Endothelial cell of umbilical vein (primary cell): ENCODE results near the gene AMPH. TPM values are rescaled to one million over a fixed set of nuclear protein-coding genes. Genes with fewer than 3 reads are reported as not detected.

Experiments
- BruUV-seq: library from RNA; stranded (reverse); fragments of 400-500 nt; replicated peaks from 2 replicates; lab custom pipeline; 2021; lab: Mats Ljungman, UMichigan
- CTCF ChIA-PET: fragments of 300-600, 350-600 bp; sonication (Branson Sonifier 250); formaldehyde crosslinking; loops from one replicate; lab custom pipeline; 2021; ENCODE audit warnings: antibody characterized with exemption, inconsistent platforms; lab: Charles Lee
- POLR2A ChIA-PET: fragments of 300-600, 350-600 bp; sonication (Branson Sonifier 250); formaldehyde crosslinking; loops from one replicate; lab custom pipeline; 2021; ENCODE audit warnings: antibody characterized with exemption, inconsistent platforms; lab: Charles Lee
- DNase-seq: peaks from one replicate; pipeline ENCODE4 v3.0.0-alpha.2; 2011; ENCODE audit warnings: low read depth, low spot score
- FAIRE-seq: peaks from 2 replicates; lab custom pipeline; 2011; peaks lifted over from hg19 to GRCh38; lab: Jason Lieb, UNC
- H2AFZ ChIP-seq: 2 replicates; pipeline ENCODE4 v1.6.0; 2012; ENCODE audit warnings: low read depth, low read length, control low read depth, inconsistent platforms
- H3K27ac ChIP-seq: 2 replicates; pipeline ENCODE4 v1.5.1; 2011; ENCODE audit warnings: low read depth, mild to moderate bottlenecking, control low read depth, low read length, moderate library complexity; ENCODE audit not compliant: insufficient read depth
- H3K27me3 ChIP-seq, 2 experiments: 2 replicates each; pipeline versions ENCODE4 v1.6.0 to v1.6.1; 2011; ENCODE audit warnings: low read length in 2 of 2, mixed read lengths in 1 of 2; ENCODE audit not compliant: control insufficient read depth in 2 of 2, insufficient read depth in 2 of 2
- H3K36me3 ChIP-seq, 2 experiments: 2 replicates in 1 of 2; 3 replicates in 1 of 2; pipeline ENCODE4 v1.5.1; 2011; ENCODE audit warnings: low read length in 2 of 2, mild to moderate bottlenecking in 1 of 2, moderate library complexity in 1 of 2; ENCODE audit not compliant: control insufficient read depth in 2 of 2, insufficient read depth in 2 of 2; ENCODE audit errors: extremely low read depth in 1 of 2
- H3K4me1 ChIP-seq: 3 replicates; pipeline ENCODE4 v1.5.1; 2011; ENCODE audit warnings: mild to moderate bottlenecking, low read length; ENCODE audit not compliant: control insufficient read depth, insufficient read depth; ENCODE audit errors: extremely low read depth
- H3K4me2 ChIP-seq: 2 replicates; pipeline ENCODE4 v1.6.1; 2011; ENCODE audit warnings: low read length, control low read depth, mixed read lengths; ENCODE audit not compliant: insufficient read depth
- H3K4me3 ChIP-seq, 3 experiments: fragments of 200-600 bp in 1 of 3; sonication (generic), shearing (Covaris generic) in 1 of 3; replicated peaks in 1 of 3; 2 replicates each; pipeline ENCODE4 v1.5.1; 2011 to 2016; ENCODE audit warnings: control low read depth in 3 of 3, low read length in 3 of 3, mild to moderate bottlenecking in 2 of 3, inconsistent platforms in 1 of 3, low read depth in 1 of 3, moderate library complexity in 1 of 3; ENCODE audit not compliant: insufficient read depth in 1 of 3
- H3K79me2 ChIP-seq: 2 replicates; pipeline ENCODE4 v1.6.0; 2012; ENCODE audit warnings: low read length, inconsistent platforms; ENCODE audit not compliant: control insufficient read depth, insufficient read depth
- H3K9ac ChIP-seq: replicated peaks from 2 replicates; pipeline ENCODE3; 2011; ENCODE audit warnings: low read length, control low read depth; ENCODE audit not compliant: insufficient read depth; ENCODE audit errors: extremely low read depth
- H3K9me1 ChIP-seq: replicated peaks from 3 replicates; pipeline ENCODE4 v1.6.0; 2011; ENCODE audit warnings: mild to moderate bottlenecking, low read length; ENCODE audit not compliant: control insufficient read depth, insufficient read depth; ENCODE audit errors: extremely low read depth
- H3K9me3 ChIP-seq: replicated peaks from 2 replicates; pipeline ENCODE4 v1.5.1; 2012; ENCODE audit warnings: low read length, inconsistent platforms; ENCODE audit not compliant: control insufficient read depth, insufficient read depth
- H4K20me1 ChIP-seq: replicated peaks from 2 replicates; pipeline ENCODE3; 2011; ENCODE audit warnings: mild to moderate bottlenecking, low read length; ENCODE audit not compliant: control insufficient read depth, insufficient read depth; ENCODE audit errors: extremely low read depth
- CTCF ChIP-seq, 2 donors: IDR thresholded peaks; 1 replicate in 1 of 2; 2 replicates in 1 of 2; pipeline ENCODE4 v1.5.1; 2011; ENCODE audit warnings: low read length in 2 of 2, mild to moderate bottlenecking in 2 of 2, moderate library complexity in 2 of 2, control low read depth in 1 of 2, inconsistent platforms in 1 of 2, low read depth in 1 of 2; ENCODE audit not compliant: insufficient read depth in 1 of 2; ENCODE audit errors: extremely low read depth in 1 of 2
- EZH2 ChIP-seq: IDR thresholded peaks from 2 replicates; pipeline ENCODE4 v1.6.1; 2012; ENCODE audit warnings: borderline replicate concordance, low read depth, mild to moderate bottlenecking, moderate library complexity, low read length, inconsistent platforms; ENCODE audit not compliant: severe bottlenecking
- FOS ChIP-seq: IDR thresholded peaks from 2 replicates; pipeline ENCODE4 v1.6.1; 2011; ENCODE audit warnings: mild to moderate bottlenecking, low read length, moderate library complexity, borderline replicate concordance; ENCODE audit not compliant: insufficient read depth
- GATA2 ChIP-seq: IDR thresholded peaks from 2 replicates; pipeline ENCODE4 v1.7.0; 2011; ENCODE audit warnings: low read depth, mild to moderate bottlenecking, moderate library complexity, mixed read lengths, low read length; ENCODE audit not compliant: insufficient read length, insufficient read depth
- JUN ChIP-seq: IDR thresholded peaks from 2 replicates; pipeline ENCODE4 v1.6.1; 2011; ENCODE audit warnings: borderline replicate concordance, low read depth; ENCODE audit not compliant: insufficient read length, insufficient read depth
- MAX ChIP-seq: IDR thresholded peaks from 2 replicates; pipeline ENCODE4 v1.6.1; 2011; ENCODE audit not compliant: insufficient read depth, insufficient read length
- MYC ChIP-seq: IDR thresholded peaks from one replicate; pipeline ENCODE4 v1.6.1; 2011; ENCODE audit warnings: mild to moderate bottlenecking, low read depth, low read length
- POLR2A ChIP-seq: IDR thresholded peaks from 2 replicates; pipeline ENCODE4 v1.6.1; 2012; ENCODE audit warnings: low read depth, mild to moderate bottlenecking, control low read depth, low read length
- POLR2AphosphoS5 ChIP-seq: IDR thresholded peaks from 2 replicates; pipeline ENCODE4 v1.6.1; 2012; ENCODE audit warnings: low read depth, mild to moderate bottlenecking, control low read depth, low read length, moderate library complexity; ENCODE audit not compliant: insufficient read depth
- dilution Hi-C: fragments of 300-500 bp; cut with MboI; formaldehyde crosslinking; loops from one replicate; pipeline ENCODE4 v1.15.0; 2019; ENCODE audit warnings: low sequenced_read_pairs; ENCODE audit not compliant: extremely low pct_ligation_motif_present
- intact Hi-C: fragments of 100-400 bp; cut with micrococcal nuclease; formaldehyde crosslinking; loops from one replicate; pipeline ENCODE4 v1.10.0; 2022
- polyA plus RNA-seq, 4 experiments: library from polyadenylated mRNA; depleted of rRNA in 3 of 4; stranded (reverse) in 3 of 4; unstranded in 1 of 4; fragments of >200 nt; gene quantifications; 2 replicates each; pipeline versions ENCODE4 v1.2.1 to v1.2.3, GENCODE V29; 2011 to 2012; ENCODE audit warnings: missing spikeins in 1 of 4
- total RNA-seq: library from RNA; stranded (reverse); gene quantifications from 2 replicates; pipeline ENCODE4 v1.2.3, GENCODE V29; 2021

AMPH gene
- total and polyA plus RNA-seq, 2 donors (not counting 3 experiments of a cell fraction or from before 2014, with no cell fraction given): 5.2 to 9.2 TPM

- TF ChIP-seq JUN: no peak
- no peak for TF ChIP-seq POLR2AphosphoS5
- TF ChIP-seq MYC: no peak
- no peak for TF ChIP-seq FOS
- TF ChIP-seq POLR2A: no peak
- TF ChIP-seq MAX: no peak
- TF ChIP-seq EZH2: no peak
- no peak for TF ChIP-seq GATA2
- no peak for TF ChIP-seq CTCF (IDR thresholded peaks at IDR 0.05; ENCODE audit: extremely low read depth in 1 of 2, insufficient read depth in 1 of 2, low read depth in 1 of 2, low read length in 2 of 2)
- Histone ChIP-seq H3K27ac (no peak overlapping the region), H3K36me3 (no peaks in the 10 kb centered on the region), H3K4me2 (no peak overlapping the region), H4K20me1 (no peaks in the 10 kb centered on the region), H2AFZ (no peak overlapping the region), H3K9me3 (no peaks in the 10 kb centered on the region), H3K9me1 (no peaks in the 10 kb centered on the region), H3K4me3 (no peak overlapping the region), H3K9ac (no peak overlapping the region), H3K79me2 (no peaks in the 10 kb centered on the region), H3K4me1 (no peaks in the 10 kb centered on the region), H3K27me3 (no peaks in the 10 kb centered on the region)
- no peak for DNase-seq
- ChIA-PET POLR2A (no interaction called here), CTCF (no interaction called here)
- BruUV-seq: no TSS peak
- dilution Hi-C loops (no loop called here), intact Hi-C loops (no loop called here)
- FAIRE-seq: no peak
Observed at GRCh38 chr7:38463277-38464225, 167.6 kb downstream of the AMPH start.
